ENCODE measurements around the gene BACH2.

Gene BACH2

DNA sequence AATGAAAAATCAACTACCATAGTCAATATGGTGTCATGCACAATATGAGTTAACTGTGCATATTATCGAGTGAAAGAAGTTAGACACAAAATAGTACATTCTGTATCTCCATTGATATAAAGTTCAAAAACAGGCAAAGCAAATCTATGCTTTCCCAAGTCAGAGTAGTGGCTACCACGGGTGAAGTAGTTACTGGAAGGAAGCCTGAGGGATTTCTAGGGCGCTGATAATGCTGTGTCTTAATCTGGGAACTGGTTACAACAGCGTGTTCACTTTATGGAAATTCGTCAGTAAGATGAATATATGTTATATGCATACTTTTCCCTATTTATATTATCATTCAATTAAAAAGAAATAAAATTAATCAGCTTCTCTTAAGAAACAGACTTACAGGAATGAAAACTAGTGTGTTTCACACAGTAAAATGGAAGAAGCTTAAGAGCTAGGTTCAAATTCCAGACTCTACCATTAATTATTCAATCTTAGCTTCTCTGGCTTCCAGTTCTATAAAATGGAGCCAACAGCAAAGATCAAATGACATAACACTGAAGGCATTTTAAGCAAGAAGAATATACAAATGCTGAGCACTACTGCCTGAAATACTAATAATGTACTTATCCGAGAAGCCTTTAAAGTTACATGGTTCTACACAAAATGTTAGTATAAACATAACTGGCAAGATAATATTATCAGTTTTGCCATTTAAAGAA lies 19.2 kb downstream of the BACH2 start:
- DNase-seq, result no peak

- DNase-seq, result peak; percentile 82
Measured at GRCh38 chr6:90274451-90275030, 22.1 kb downstream of the BACH2 start.

- no peak for DNase-seq
Measured at GRCh38 chr6:90273863-90274262, 22.8 kb downstream of the BACH2 start.

- no peak for DNase-seq
Measured at GRCh38 chr6:90272895-90273294, 23.7 kb downstream of the BACH2 start.

DNA sequence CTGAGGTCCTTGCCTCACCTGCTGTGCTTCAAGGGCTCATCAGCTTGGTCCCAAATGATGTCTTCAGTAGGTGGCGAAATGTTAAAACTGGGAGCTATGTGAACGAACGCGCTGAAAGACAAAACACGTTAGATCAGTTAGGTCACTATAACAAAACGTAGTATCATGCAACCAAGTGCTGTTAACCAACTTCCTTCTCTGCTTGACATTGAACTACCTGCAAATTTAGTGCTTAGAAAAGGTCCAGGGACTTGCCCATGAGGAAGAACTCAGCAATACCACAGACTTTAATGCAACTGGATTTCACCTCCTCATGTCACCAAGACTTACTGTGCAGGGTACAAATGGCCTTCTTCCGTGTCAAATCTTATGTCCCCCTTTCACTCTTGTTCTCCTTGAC lies 24.8 kb downstream of the BACH2 start:
- no peak for DNase-seq

DNA sequence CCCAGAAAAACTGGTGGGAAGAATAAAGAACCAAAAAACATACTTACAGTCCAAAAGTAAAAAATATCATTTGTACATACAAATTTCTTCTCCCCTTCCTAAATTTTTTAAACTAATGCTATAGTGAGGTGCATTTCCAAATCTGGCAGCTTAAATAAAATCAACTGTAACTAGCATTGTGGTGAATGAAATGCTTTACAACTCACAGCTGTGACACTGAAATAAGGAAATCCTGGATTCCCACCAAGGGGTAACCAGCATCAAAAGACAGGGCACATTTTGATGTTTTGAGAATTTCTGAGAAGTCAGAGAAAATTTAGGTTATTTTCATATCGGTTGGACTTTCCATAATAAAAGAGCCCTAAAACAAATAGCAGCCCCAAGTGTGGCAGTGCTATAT lies 27.3 kb downstream of the BACH2 start:
- DNase-seq, result no peak

DNA sequence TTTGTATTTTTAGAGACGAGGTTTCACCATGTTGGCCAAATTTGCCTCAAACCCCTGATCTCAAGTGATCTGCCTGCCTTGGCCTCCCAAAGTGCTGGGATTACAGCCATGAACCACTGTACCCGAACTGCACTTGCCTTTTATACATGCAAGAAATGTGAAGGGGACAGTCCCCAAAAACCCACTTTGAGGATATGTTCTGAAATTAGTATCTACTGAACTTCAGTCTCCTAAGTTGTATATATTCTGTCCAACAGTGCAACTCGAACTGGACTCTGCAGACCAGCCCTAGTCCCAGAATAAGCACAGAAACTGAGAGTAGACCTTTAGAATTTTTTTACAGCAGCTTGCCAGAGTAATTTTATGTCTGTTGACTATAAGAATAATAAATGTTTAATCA lies 28.5 kb downstream of the BACH2 start:
- no peak for DNase-seq

DNA sequence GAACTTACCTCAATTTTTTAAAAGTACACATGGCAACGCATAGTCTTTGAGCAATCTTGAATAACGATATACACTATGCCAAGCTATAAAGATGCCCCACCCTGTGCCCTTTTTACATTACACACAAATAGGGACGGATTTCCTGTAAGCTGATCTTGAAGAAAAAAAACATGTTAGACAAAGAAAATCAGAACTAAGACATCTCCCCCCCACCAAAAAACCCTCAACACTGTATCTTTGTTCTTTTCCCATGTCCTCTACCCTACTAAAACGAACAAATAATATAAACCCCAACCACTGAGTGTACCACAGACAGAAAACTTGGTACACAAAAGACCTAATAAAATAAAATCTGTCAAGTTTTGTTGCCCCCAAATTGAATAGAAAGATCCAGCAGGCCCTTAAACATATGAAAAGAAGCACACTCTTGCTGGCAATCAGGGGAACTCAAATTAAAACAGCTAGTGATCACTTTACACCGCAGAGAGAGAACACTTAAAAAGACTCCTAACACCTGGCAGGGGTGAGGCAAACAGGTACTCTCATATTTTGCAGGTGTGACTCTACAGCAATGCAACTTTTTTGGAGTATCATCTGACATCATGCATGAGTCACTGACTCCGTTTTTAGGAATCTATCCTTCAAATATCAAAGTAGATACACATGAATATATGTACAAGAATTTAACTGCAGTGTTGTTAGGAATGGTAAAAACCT lies 29.6 kb downstream of the BACH2 start:
- no peak for DNase-seq

- DNase-seq, result no peak
Measured at GRCh38 chr6:90264561-90264960, 32.1 kb downstream of the BACH2 start.

DNA sequence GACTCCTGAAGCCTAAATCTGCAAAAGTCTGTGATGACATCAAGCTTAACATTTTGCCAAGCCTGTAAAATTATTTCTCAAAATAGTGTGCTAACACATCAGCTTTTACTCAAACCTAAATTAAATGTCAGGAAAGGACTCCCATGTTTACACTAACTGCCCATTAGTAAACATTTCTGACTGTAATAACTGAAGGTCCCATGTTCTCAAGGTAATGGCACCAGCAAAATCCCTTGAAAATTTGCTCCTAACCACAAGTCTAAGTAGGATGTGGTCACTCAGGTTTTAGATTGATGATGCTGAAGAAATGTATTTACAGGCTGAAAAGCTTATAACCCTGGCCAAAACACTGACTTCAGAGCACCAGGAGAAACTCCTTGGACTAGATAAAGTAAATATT lies 33.0 kb downstream of the BACH2 start:
- DNase-seq, result no peak

DNA sequence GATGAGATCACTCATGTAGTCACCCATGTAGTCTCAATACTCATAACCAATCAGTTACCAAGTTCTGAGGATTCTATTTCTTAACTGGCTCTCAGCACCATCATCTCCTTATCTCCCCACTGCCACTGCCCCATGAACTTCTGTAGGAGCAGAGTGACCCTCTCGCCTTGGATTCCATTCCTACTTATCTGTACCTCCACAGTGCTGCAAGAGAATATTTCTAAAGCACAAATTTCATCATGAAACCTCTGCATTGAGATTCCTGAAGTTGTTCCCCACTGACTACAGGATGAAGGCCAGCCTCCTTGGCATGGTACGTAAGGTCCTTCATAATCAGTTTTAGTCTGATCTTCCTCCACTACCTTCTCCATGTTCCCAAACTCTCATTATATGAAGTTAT lies 34.8 kb downstream of the BACH2 start:
- DNase-seq, result no peak

DNA sequence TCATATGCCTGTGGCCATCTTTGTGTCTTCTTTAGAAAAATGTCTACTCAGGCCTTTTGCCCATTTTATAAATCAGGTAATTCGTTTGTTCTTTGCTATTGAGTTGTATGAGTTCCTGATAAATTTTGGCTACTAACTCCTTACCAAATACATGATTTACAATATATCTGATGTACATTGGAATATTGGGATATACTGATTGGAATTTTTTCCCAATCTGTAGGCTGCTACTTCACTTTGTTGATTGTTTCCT lies 39.2 kb downstream of the BACH2 start:
- DNase-seq, result no peak

- DNase-seq, result no peak
Measured at GRCh38 chr6:90256698-90257485, 39.8 kb downstream of the BACH2 start.

- no peak for DNase-seq
Measured at GRCh38 chr6:90253631-90254030, 43.0 kb downstream of the BACH2 start.

- no peak for DNase-seq
Measured at GRCh38 chr6:90251295-90251992, 45.2 kb downstream of the BACH2 start.

DNA sequence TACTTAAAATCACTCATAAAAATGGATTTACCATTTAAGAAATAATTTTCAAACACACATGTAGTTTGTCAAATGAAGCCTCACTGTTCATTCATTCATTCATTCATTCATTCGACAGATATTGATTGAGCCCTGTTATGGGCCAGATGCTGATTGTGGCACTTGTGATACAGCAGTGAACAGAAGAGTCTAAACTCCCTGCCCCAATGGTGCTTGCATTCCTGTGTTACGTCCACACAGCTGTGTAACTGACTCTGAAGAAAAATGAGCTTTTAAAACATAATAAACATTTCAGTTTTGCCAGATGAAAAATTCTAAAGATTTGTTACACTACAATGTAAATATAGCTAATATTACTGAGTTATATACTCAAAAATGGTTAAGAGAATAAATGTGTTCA lies 46.2 kb downstream of the BACH2 start:
- no peak for DNase-seq

- DNase-seq, result no peak
Measured at GRCh38 chr6:90249458-90249857, 47.2 kb downstream of the BACH2 start.

DNA sequence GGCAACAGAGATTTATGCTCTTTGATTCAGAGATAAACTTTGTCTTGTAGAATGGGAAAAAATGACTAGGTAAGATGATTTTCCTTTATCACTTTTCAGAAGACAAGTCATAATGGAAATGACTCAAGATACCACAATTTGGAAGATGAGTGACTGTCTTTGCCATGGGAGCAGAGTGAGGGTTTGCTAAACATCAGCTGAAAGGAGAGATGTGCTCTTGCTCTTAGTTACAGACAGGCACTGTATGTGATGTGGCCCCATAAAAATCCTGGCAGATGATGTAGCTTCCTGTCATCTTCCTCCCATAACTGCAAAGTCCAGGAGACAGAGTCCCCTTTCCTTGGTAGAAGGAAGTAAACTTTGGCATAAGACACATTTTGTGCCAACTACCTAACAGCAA lies 47.6 kb downstream of the BACH2 start:
- no peak for DNase-seq

- DNase-seq, result no peak
Measured at GRCh38 chr6:90247262-90247661, 49.4 kb downstream of the BACH2 start.

GRCh38 chr6:90241229-90241880 lies 55.3 kb downstream of the BACH2 start:
- no peak for DNase-seq

DNA sequence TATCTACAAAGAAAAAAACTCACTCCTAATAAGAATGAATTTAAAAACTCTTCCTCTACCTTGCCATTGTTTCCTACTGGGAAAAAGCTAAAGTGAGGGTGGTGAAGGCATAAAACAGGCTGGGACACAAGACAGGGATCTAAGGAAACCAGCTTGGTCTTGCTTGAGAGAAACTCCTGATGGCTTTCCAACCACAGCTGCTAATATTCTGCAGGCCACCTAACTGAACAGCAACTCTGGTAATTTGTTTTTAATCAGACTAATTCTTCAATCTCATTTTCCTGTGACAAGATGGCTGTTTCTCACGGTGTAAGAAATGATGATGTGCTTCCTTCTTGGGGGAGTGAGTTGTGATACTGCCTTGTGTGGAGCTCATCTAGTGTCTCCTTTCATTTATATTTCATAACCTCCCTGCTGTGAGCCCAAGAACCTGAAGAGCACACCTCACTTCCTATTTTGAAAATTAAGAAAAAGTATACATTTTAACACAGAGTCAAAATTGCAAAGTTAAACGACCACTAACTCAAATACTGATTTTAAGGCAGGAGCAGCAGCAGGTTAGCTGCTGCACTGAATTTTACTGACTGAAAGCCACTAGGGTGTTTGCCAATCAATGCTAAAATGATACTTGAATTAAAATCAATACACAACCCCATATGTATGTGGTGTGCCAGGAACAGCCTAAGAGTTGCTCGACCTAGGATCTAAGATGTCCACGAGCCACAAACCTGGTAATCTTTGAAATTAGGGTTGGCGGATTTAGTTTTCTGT lies 58.0 kb downstream of the BACH2 start:
- DNase-seq, result no peak
